GM12878 (cell line): ENCODE results near the gene FATE1.

Experiments used
- CEBPB ChIP-seq, 2 experiments: fragments of 150-350 bp in 1 of 2; IDR thresholded peaks; 2 replicates each; pipeline ENCODE4 v1.6.1; 2012 to 2014; ENCODE audit warnings: low read depth in 2 of 2, low read length in 2 of 2, borderline replicate concordance in 1 of 2, inconsistent platforms in 1 of 2
- STAT1 ChIP-seq: fragments of 450-650 bp; conservative IDR thresholded peaks from 2 replicates; pipeline ENCODE4 v1.6.1; 2014; ENCODE audit warnings: antibody characterized with exemption, mild to moderate bottlenecking
- TAF1 ChIP-seq: IDR thresholded peaks from 2 replicates; pipeline ENCODE4 v1.6.1; 2011; ENCODE audit warnings: mild to moderate bottlenecking, low read depth, low read length, borderline replicate concordance
- ZNF384 ChIP-seq: IDR thresholded peaks from 2 replicates; pipeline ENCODE4 v1.6.1; 2012; ENCODE audit warnings: low read depth, mild to moderate bottlenecking, low read length, improper control_type of control experiment, borderline replicate concordance

GRCh38 chrX:151723156-151723760 lies 7.4 kb downstream of the FATE1 start:
- TF ChIP-seq CEBPB (IDR thresholded peaks at IDR 0.05; ENCODE audit: borderline replicate concordance in 1 of 2, low read depth in 2 of 2, low read length in 2 of 2) (no peak), STAT1 (no peak), TAF1 (no peak), ZNF384 (no peak)
